DMS114 treated with DMSO at 0.1 percent for 48 hours (cell line): ENCODE results near the gene SLC6A3.
A peak's percentile ranks its signal among the peaks of the same experiment; 100 is the strongest.

Experiments
- DNase-seq: peaks from one replicate; lab custom pipeline; 2025; ENCODE audit not compliant: unreplicated experiment; lab: John Stamatoyannopoulos, UW

The SLC6A3 gene

DNA sequence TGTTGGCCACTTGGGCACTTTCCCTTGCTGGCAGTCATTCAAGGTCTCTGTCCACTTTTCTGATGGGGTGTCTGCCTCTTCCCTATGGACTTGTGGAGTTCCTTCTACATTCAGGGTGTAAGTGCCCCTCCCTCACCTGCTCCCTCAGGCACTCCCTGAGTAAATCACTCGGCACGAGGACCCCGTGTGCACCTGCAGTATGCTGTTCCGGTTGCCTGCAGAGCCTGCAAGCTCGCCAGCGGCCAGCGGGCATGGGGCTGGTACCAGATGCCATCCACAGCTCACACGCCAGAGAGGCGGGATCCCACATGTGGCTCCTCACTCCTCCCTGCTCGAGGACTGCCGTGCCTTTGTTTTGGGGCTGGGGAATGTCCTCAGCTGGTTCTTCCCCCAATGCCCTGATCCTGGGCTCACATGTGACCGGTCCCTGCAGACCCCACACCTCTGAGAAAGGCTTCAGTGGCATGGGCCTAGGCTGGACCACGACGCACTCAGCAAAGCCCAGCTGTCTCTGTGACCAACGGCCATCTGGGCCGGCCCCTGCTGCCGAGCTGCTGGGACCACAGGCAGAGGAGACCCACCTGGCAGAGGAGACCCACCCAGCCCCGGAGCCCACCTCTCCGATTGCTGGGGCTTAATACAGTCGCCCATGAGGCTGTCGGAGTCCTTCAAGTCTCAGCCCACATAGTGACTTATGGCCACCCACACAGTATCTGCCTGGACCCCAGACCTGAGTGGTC lies 54.2 kb downstream of the SLC6A3 start:
- no peak for DNase-seq

DNA sequence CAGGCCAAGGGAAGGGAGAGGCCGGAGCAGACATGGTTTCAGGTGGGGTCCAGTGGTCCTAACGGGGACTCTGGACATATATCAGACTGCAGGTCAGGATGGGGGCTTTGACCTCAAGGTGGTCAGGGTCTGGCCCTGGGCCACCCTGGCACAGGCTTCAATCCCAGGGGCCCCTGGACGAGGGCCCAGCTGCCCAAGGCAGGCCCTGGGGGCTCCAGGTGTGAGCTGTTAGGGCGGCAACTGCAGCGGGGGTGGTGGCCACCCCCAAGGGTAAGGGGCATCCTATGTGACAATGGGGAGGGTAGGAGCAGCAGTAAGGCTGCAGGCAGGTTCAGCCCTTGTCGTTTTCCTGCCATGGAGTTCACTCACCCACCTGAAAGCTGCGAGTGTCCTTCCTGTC lies 54.9 kb downstream of the SLC6A3 start:
- DNase-seq: no peak

DNA sequence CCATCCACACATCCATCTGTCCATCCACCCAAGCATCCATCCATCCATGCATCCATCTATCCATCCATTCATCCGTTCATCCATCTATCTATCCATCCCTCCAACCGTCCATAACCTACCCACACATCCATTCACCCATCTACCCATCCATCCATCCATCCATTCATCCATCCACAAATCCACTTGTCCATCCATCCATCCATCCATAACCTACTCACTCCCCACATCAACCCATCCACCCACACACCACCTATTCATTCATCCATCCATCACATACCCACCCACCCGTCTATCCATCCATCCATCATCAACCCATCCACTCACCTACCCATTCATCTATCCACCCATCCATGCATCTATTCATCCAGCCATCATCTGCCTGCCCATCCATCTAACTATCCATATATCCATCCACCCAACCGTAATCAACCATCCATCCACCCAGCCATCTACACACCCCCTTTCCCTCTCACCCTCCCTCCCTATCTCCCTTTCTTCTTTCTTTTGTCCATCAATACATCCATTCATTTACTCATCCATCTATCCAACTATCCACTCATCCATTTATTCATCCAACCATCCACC lies 56.8 kb downstream of the SLC6A3 start:
- no peak for DNase-seq

DNA sequence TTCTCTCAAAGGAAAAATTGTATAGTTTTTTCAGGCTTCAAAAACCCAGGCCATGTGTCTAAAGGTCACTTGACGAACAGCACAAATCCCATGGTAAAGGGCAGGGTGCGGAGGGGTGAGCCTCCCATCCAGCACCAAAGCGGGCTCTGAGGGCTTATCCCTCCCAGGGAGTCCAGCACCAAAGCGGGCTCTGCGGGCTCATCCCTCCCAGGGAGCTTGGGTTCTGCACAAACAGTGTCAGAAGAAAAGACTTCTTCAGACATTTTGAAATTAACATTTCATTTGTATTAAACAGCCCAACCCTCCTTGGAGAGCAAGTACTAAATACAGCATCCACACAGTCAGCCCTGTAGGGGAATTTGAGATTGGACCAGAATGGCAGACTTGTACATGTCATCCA lies 57.4 kb downstream of the SLC6A3 start:
- no peak for DNase-seq

DNA sequence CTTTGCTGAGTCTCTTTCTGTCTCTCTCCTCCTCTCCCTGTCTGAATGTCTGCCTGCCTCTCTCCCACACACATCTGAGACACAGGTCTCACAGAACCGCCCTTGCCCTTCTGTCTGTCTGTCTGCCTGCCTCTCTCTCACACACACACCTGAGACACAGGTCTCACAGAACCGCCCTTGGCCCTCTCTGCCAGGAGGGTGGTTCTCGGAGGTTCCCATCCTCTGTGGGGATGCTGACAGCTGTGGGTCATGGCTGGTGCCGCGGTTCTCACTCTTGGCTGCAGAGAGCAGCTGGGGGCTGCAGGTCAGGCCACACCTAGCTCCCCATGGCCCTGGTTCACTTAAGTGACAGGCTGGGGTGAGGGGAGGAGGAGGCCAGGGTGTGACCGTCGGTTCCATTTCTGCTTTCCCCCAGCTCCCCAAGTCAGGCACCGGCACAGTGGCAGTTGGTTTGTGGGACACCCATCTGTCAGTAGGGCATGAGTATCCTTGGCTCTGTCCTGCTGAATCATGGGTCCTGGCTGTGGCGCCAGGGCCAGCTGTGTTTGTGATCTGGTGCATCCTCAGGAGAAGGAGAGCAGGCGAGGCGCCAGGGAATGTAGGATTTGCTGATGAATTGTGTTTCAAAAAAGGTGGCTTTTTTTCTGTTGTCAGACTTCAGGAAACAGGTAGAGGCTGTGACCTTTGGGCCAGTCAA lies 58.0 kb downstream of the SLC6A3 start:
- no peak for DNase-seq

DNA sequence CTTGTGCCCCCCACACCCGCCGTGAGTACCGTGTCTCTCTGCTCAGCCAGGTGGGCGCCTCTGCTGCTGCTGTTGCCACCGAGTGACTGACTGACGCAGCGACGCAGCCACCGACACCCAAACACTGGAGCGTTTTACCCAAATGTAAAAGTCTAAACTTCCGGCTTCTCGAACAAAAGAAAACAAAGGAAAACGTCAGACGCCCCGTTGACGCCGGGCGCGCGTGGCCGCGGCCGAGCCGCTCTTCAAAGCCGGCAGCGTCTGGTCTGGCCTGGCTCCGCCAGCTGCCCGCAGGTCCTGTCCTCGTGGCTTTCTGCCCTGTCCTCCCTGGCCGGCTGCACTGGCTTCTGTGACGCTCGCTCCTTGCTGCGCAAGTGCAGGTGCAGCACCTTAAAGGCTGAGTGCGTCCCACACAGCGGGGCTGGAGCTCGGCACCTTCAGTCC lies 58.9 kb downstream of the SLC6A3 start:
- no peak for DNase-seq

DNA sequence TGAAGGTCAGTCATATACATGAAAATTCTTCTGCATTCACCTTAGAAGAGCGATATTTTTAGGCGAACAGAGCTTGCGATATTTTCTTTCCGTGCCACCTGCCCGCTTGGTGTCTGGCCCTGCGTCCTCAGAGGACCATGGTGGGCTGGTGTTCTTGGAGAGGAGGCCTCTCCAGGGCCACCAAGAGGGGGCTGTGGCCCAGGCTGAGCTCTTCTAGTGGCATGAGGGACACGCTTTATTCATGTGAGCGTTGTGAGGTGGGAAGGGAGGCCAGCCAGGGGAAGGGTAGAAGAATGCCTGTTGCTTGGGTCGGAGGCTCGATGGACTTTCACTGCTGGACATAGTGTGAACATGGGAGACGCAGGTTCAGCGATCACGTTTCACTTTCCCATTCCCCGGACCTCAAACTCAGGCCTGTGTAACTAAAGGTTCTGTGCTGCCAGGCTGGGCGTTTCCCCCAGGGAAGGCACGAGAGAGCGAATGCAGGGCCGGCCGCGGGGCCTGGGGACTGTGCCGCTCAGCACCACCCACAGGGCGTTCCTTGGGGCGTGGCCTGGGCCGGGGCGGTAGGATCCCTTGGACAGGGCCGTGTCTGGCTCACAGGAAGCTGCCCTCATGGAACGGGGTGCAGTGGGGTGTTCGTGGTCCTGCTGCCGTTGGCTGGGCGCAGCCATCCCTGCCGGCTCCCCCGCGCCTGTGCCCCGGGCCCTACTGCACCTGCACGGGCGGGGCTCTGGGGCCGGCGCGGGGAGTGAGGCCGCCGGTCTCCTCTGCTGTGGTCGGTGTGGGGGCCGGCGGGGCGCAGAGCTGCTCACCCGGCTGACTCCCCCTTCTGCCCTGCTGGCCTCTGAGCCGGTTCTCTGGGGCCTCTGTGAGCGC lies 59.6 kb downstream of the SLC6A3 start:
- peak; percentile 46 for DNase-seq

DNA sequence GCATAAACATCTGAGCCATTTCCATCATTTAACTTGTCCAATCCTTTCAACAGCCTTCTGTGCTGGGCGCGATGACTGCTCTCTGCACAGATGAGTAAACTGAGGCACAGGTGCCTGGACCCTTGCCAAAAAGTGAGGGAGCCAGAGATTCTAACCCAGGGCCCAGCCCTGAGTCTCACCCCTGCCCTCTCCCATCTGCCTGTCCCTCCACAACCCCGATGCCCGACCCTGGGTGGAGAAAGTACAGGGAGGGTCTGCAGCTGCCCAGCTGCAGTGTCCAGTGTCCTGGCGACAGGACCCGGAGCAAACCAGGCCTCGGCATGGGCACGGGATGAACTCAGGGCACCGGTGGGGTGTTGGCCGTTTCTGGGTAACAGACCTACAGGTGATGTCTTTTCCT lies 60.7 kb downstream of the SLC6A3 start:
- no peak for DNase-seq

DNA sequence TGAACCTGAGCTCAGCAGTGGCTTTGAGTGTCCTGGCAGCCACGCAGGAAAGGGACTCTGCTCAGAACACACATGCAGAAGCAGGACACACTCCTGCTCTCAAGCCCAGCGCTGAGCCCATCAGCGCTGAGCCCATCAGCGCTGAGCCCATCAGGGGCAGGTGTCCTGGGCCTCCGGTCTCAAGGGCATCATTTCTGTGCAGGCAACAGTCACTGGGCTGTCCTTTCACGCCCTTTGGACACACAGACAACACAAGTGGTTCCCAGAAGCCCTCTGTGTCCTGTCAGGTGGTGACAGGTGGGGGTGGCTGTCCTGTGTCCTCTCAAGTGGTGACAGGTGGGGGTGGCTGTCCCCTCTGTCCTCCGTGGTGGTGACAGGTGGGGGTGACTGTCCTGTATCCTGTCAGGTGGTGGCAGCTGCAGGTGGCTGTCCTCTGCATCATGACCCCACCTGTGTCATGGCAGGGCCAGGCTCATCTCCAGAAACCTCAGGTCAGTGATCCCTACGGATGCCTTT lies 61.3 kb downstream of the SLC6A3 start:
- no peak for DNase-seq

DNA sequence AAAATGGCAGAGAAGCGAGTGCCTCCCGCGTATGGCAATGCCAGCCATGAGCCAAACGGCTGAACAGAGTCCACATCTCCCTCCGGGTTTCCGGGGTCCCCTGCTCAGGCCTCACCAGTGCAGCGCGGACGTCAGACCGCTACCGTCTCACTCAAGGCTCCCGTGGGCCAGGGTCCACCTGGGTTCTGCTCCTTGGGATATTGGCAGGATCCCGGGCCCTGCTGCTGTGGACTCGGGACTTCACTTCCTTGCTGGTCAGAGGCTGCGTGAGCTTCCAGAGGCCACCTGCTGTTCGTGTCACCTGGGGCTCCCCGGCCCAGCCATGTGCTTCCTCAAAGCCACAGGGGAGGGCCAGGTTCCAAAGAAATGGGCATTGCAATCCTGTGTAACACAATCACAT lies 61.9 kb downstream of the SLC6A3 start:
- DNase-seq: no peak

DNA sequence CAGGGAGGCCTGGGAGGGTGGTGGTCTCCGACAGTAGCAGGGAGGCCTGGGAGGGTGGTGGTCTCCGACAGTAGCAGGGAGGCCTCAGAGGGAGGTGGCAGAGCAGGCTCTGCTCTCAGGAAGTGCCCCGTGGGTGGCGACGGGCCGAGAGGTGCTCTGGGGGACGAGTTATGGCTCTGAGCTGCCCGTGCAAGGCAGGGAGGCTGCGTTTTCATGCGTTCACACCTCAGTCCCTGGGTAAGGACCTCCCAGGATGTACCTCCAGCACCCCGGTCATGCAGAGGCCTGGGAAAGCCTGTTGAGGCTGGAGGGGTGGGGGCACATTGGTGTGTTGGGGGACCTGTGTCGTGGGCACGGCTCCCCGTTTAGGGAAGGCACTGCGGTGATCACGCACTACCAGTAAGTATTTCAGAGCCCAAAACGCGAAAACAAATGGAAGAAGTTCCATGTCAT lies 63.0 kb downstream of the SLC6A3 start:
- no peak for DNase-seq

DNA sequence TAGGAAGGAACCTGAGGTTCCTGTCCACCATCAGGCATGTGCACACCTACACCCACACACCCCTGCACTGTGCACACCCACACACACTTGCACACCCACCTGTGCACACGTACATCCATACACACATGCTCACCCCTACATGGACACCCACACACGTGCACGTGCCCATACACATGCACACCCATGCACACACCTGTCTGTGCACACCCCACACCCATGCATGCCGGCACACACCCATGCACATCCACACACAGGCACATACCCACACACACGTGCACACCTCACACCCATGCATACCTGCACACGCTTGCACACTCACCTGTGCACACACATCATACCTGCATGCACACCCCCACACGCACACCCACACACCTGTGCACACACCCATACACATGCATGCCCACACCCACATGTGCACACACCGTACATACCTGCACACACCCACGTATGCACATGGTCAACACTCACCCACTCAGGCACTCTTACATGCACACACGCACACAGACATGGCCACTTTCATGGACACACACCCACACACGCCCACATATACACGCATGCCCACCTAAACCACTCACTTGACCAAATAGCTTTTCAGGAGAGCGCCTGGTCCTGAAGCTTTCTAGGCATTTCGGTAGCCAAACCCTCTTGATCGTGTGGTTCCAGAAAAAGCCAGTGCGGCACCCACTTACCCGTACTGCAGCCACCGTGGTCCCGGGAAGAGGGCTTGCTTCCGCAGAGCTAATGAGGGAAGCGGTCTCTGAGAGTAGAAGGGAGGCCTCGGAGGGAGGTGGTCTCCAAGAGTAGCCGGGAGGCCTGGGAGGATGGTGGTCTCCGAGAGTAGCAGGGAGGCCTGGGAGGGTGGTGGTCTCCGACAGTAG lies 63.6 kb downstream of the SLC6A3 start:
- no peak for DNase-seq

DNA sequence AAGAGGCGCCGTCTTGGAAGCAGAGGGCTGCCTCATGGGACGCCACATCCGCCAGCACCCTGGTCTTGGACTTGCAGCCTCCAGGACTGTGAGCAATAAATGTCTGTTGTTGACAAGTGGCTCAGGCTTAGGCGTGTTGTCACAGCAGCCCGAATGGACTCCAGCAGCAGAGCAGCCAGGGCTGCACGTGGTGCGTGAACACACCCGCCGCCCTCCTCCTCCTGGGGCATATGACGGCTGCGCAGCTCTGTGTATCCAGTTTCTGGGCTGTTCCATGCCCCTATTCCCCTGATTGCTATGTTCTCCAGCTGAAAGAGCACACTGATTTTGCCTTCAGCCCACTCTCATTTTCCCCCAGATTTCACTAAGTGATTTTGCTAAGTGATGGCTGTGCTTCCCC lies 64.3 kb downstream of the SLC6A3 start:
- no peak for DNase-seq

DNA sequence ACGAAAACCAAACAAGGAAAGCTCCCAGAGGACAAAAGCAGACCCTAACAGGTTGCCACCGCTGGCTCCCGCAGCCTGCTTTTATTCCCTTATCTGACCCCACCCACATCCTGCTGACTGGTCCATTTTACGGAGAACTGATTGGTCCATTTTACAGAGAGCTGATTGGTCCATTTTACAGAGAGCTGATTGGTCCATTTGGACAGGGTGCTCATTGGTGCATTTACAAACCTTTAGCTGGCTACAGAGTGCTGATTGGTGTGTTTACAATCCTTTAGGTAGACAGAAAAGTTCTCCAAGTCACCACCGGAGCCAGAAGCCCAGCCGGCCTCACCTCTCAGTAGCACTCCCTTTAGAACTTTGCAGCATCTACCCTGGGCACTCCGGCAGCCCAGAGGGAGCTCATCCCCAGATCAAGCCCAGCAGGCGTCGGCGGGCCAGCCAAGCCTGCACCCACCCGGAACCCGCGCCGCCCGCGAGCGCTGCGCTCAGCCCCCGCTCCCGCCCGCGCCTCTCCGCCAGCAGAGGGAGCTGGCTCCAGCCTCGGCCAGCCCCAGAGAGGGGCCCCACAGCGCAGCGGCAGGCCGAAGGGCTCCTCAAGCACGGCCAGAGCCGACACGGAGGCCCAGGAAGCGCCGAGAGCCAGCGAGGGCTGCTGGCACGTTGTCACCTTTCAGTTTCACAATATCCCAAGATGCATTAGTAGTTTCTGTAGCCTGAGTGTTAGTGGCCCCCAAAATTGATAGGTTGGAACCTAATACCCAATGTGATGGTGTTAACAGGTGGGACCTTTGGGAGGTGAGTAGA lies 65.0 kb downstream of the SLC6A3 start:
- DNase-seq: no peak

DNA sequence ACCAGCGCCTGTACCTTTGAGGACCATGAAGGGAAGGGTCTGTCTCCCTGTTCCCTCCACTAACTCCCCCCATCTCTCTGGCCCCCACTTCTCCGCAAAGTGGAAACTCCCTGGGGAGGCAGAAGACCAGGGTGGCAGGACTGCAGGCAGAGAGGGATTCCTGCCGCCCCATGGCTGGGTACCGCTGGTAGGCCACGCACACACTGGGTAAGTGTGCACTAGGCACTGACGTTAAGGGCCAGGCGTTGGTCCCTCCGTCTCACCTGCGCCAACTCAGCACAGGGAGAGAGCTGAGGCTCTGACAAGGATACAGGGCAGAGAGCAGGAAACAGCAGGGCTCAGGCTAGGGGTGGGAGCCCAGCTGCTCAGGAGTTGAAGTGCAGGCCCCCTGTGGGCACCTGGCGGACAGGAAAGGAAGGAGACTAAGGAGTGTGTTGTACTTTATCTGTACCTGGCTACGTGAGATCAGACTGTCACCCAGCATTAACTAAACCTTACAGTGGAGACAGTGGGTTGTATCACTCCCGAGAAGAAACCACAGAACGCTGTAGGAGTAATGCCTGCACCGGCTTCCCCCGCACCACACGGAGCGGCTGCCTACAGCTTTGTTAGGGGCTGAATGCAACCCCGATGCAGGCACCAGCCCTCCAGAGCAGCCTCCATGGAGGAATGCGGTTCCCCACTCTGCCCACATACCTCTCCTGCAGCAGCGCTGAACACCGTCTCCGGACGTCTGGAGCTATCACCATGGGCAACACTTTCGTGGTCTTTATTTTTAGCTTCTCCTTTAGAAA lies 66.2 kb downstream of the SLC6A3 start:
- DNase-seq: no peak

DNA sequence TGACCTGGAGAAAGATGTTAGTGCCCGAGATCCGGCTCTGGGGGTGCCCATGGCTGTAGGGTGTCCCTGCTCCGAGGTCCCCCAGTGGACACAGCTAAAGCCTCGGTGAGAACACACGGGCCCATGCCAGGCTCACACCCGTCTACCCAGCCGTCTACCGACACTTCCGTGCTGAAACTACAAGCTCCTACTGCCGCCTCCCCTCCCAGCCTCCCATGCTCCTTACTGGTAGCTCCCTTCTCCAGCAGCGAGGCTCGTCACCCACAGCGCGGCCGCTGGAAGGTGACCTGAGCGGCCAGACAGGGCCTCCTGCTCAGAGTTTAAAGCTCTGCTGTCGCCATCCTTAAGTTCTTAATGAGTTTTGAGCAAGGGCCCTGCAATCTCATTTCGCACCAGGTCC lies 67.1 kb downstream of the SLC6A3 start:
- no peak for DNase-seq

DNA sequence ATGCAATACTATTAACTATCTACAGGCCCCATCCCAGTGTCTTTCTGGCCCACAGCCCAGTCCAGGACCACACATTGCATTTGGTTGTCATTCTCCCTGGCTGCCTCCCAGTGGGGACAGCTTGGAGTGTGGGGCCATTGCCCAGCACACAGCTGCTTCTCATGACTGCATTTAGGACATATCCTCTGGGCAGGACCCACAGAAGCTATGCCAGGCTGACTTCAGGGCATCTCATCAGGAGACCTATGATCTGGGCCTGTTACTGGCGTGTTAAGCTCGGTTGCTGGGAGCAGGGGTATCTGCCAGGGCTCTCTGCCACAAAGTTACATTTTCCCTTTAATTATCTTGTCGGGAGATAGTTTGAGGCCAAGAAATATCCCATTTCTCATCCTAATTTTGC lies 68.3 kb downstream of the SLC6A3 start:
- DNase-seq: no peak
